NCI-H82 treated with DMSO at 0.1 percent for 48 hours (cell line): ENCODE data around the gene RABL3.
A peak's percentile ranks its signal among the peaks of the same experiment; 100 is the strongest.
"Not testable (repeated sequence)": the region's sequence is repeated elsewhere in the genome, so short reads cannot be mapped to it uniquely, and the experiment has no call there.

ENCODE experiments used
- DNase-seq: peaks from one replicate; lab custom pipeline; 2025; ENCODE audit not compliant: unreplicated experiment; lab: John Stamatoyannopoulos, UW

Gene RABL3, protein sequence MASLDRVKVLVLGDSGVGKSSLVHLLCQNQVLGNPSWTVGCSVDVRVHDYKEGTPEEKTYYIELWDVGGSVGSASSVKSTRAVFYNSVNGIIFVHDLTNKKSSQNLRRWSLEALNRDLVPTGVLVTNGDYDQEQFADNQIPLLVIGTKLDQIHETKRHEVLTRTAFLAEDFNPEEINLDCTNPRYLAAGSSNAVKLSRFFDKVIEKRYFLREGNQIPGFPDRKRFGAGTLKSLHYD

DNA sequence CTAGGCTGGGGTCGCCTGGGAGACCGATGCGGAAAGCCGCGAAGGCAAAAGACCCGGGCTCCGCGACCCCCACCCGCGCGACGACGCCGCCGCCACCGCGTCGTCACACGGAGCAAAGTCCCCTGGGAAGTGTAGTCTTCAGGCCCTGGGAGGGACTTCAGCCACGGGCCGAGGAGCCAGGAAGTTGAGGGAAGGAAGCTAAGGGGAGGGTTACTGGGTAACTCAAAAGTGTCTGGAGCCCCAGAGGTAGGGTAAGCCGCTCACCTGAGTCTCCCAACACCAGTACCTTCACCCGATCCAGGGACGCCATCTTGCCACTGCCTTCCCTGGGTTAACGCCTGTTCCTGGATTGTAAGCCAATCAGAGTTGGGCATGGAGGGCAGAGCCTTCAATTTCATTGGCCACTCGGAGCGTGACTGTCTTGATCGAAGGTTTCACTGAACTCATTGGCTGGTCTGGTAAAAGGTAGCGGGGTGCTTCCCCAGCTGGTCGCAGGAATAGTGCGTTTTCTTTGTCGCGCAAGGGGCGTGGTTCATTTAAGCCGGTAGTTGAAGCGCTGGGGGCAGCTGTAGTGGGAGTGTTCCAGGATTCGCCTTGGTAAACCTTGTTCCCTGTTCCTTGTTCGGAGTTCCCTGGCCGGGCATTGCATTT, at the start of gene RABL3, which contains the start of gene GTF2E1:
TSS of gene RABL3 (minus strand) at position 319 of the 651 bp plus-strand sequence. CDS start at position 310, 9 bp downstream.
TSS of gene GTF2E1 (plus strand) at position 547 of the 651 bp plus-strand sequence. CDS start 7,809 bp downstream, outside the sequence.
- peak; percentile 100 for DNase-seq

DNA sequence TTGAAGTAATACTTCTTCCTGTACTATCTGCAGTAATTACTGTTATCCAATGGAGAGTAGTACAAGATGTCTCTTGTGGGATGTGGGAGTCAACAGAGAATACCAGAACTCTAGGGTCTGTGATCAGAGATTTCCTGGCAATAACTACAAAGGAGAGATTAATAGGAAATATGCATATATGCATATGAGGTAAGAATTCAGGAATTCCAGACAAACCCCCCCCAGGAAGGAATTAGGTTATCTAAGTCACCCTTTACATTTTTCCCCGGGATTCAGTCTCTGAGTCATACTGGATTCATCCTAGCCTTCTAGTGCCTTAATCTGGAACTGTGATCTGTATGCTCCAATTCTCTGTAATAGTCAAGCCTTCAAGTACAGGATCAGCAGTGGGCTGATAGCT, 49.6 kb upstream of the RABL3 start:
- no peak for DNase-seq

DNA sequence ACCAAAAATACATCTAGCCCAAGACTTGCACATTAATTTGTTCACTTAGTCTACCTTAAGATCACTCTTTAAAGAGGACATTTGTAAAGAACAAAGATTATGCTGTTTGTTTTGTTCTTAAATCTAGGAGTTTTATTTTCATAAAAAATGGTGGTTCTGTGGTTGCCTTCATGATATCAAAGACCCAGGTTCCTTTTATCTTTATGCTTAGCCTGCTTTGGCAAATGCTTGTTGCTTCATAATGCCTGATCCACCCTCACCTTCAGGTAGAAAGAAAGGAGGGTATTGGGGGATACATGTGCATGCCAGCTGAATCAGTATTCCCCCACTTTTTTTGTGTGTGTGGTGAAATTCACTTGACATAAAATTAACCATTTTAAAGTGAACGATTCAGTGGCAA, 48.7 kb upstream of the RABL3 start:
- no peak for DNase-seq

DNA sequence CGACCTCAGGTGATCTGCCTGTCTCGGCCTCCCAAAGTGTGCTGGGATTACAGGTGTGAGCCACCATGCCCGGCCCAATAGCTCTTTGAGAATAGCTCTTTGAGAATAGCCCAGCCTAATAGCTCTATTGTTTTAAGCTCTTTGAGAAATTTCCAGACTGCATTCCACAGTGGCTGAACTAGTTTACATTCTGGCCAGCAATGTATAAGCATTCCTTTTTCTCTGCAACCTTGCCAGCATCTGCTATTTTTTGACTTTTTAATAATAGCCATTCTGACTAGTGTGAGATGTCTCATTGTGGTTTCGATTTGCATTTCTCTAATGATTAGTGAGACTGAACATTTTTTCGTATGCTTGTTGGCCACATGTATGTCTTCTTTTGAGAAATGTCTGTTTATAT, 43.5 kb upstream of the RABL3 start:
- not testable (repeated sequence) for DNase-seq

DNA sequence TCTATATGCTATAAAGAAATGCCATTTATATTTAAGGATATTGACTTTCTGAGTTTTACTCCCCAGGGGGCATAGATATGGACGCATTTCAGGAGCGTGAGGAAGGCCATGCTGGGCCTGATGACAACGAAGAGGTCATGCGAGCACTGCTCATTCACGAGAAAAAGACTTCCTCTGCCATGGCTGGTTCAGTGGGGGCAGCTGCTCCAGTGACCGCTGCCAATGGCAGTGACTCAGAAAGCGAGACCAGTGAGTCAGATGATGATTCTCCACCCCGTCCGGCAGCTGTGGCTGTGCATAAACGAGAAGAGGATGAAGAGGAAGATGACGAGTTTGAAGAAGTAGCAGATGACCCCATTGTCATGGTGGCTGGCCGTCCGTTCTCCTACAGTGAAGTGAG, 38.7 kb upstream of the RABL3 start:
- DNase-seq, result no peak

DNA sequence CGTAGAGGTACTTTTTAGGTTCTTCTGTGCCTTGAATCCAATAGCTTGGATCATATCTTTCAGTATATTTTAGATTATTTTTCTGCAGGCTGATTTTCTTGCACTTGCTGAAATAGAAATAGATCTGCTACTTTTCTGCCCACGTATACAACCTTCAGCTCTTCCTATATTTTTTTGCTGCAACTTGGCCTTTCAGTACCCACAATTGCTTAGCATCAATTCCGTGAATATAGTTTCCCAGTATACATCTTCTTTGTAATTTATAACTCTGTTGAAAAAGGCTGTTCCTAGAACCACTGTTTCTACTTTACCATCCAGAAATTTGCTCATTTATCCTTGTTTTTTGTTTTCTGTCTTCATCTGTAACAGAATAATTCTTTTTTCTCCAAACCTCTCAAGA, 36.5 kb upstream of the RABL3 start:
- DNase-seq, result no peak

DNA sequence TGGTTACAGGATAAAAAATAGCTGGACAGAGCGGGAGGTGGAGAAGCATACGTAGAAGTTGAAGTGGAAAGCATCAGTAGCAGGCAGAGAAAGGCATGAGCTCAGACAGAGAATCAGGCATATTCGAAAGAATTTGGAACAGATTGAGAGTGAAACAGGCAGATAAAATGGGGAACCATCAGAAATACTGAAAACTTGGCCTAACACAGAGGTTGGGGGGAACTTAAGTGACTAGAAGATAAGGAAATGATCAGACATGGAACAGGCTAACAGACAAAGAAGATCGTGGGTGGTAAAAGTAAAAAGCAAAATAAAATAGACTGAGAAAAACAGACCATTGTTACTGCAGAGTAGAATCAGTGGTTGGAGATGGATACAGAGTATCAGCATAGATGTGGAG, 33.1 kb upstream of the RABL3 start:
- DNase-seq, result no peak

DNA sequence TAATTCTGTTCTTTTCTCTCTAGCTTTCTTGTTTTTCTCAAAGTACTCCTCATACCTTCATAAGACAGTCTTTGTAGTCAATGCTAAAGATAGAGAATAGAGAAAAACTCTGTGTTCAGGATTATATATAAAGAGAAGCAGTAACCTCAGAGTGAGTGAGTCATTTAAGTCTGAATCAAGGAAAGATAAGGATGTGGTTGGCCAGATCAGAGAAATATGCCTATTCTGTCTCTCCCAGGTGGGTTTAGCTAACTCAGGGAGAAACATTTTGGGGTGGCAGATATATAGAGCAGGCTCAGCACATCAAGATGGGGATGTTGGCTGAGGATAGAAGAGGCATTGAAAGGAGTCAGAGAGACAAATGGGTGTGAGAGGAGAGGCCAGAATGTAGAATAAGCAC, 31.6 kb upstream of the RABL3 start:
- DNase-seq, result no peak

DNA sequence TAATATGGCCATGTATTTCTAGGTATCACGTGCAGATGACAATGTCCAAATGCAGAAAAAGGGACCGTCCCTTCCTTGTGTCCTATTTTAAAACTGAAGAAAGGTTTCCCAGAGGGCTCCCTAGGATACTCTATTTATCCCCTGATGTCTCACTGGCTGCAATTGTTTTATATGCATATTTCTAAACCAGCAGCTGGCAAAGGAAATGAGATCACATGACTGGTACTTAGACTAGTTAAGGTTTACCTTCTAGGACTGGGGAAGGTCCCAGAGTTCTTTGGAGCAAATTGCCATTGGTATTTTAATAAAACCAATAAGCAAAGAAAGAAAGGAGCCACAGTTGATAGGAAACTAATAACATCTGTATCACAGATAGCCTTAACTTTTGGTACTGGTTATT, 29.8 kb upstream of the RABL3 start:
- no peak for DNase-seq

DNA sequence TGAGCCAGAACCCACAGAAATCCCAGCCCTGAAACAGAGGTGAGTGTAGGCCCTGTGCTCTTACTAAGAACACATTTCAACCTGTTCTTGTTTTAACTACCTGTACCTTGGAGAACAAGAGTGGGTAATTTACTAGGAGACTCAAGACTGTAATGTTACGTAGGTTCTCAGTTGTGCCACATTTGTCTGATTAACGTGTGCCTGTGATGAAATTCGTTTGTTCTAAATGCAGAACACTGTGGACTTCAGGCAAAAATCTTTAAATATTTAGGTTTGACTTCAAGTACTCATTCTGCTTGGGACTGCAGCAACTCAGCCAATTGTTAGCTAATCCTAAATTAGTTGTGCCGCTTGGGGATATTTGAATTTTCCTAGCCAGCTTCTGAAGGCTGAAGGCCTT, 28.6 kb upstream of the RABL3 start:
- no peak for DNase-seq

DNA sequence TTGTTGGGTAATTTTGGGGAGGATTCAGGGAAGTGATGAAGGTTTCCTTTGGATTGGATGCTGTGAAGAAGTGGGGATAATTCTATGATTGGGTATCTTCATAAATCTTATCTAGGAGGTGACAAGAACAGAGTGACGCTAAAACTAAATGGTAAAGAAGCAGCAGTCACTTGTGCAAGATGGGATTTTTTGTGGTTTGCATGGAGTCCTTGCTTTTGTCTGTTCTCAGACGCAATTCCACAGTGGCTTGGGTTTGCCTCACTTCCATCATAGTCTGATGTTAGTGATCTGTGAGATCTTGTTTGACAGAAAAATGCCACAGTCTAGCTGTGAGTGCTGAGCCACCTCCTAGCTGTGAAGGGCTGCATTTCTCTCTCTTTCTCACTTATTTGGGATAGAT, 27.1 kb upstream of the RABL3 start:
- no peak for DNase-seq

DNA sequence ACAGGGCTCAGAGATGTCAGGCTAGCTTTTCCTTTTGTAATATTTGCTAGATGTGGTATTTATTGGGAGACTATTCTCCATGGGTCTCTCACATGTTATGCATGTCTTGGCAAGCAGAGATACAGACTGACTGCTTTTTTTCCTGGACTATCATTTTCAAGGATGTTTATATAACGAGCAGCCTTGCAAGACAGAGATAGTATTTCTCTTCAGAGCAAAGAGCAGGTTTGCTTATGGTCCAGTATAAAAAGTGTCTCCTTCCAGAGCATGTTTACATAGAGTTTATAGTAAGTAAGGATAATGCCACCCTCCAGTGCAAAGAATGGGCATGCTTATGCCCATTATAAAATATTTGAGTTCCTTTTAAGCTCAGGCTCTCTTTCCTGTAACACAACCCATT, 24.8 kb upstream of the RABL3 start:
- DNase-seq, result no peak

DNA sequence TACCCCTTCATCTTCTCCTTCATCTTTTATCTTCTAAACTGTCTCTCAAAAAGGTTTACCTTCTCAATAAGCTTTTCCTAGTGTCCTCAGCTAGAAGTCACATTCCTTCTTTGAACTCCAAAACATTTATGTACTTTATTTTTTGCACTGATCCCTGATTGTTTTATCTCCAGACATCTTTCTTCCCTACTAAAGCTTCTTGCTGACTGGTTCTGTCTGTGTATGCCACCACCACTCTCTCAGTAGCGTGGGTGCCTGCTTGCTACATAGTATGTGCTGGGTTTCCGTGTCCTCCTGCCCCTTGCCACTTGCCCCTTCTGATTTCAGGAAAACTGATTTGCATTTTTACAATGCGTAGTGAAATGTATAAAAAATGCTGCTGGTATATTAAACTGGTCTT, 24.3 kb upstream of the RABL3 start:
- no peak for DNase-seq

DNA sequence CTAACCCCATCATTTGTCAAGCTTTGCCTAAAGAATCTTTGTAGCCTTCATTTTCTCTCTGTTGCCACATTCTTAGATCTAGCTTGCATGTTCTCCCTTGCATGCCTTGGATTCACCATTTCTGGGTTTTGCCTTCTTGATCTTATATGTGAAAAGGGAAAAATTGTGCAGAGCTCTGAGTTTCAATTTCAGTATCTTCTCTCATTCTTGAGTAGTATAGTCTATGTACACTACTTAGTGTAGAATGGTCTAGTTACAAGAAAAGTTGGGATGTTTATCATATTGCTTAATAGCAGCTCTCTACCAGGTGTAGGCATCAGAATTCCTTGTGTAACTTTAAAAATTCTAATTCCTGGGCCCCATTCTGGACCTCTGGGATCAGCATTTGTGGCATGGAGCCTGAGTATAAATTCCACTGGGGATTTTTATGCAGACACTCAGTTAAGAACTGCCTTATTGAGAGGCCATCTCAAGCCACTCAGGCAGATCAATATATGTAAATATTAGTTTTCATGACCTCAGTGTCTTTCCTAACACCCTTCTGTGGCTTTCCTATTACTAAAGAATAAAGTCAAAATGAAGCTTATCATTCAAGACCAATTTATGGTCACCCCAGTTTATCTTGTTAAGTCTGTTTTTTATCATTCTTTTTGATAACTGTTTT, 23.6 kb upstream of the RABL3 start:
- DNase-seq, result no peak

DNA sequence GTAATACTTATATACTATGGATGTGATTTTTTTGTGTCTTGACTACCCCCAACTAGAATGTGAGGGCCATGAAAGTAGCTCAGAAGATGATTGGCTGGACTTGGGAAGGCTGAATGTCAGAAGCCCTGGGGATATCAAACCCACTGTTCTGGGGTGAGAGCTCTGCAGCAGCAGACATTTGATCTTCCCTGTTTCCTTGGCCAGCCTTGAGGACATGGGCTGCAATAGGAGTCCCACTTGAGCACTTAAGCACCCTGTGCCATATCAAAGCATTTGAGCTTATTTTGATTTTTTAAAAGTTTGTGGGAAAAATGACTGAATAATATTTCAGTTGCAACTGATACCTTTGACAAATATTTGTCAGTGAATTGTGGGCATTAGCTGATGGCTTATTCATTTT, 21.9 kb upstream of the RABL3 start:
- no peak for DNase-seq

DNA sequence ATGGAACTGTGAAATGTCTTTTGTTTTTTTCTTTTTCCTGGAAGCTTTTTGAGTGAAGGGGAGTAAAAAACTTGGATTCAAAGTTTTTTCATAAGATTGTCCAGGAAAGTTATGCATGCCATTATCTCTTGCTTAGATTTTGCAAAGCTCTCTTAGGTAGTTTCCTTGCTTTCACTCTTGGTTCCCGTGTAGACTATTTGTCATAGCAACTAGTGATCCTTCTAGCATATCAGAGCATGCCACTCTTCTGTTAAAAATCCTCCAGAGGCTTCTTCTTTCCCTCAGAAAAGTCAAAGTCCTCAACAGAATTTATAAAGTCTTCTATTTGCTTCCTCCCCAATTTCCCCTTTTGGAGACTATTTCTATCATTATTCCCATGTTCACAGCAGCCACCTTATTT, 21.3 kb upstream of the RABL3 start:
- DNase-seq, result no peak

DNA sequence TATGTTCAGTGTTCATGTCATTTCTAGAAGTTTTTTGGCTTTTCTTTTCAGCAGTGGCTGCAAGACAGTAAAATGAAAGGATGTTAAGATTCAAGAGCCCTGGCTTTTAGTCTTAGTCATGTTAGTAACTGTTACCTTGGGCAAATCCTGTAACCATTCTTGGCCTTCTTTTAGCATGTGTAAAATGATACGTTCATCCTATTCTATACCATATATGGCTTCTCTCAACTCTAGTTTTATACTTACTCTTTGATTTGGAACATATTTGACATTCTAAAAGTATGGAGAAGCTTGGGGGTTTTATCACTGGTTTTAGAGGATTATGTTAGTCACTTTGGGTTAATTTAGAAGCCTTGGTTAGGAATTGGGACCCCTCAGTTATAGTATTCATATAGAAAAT, 20.3 kb upstream of the RABL3 start:
- no peak for DNase-seq

DNA sequence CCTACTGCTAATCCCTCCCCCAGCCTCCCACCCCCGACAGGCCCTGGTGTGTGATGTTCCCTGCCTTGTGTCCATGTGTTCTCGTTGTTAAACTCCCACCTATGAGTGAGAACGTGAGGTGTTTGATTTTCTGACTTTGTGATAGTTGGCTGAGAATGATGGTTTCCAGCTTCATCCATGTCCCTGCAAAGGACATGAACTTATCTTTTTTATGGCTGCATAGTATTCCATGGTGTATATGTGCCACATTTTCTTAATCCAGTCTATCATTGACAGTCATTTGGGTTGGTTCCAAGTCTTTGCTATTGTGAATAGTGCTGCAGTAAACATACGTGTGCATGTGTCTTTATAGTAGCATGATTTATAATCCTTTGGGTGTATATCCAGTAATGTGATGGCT, 16.2 kb upstream of the RABL3 start:
- not testable (repeated sequence) for DNase-seq

DNA sequence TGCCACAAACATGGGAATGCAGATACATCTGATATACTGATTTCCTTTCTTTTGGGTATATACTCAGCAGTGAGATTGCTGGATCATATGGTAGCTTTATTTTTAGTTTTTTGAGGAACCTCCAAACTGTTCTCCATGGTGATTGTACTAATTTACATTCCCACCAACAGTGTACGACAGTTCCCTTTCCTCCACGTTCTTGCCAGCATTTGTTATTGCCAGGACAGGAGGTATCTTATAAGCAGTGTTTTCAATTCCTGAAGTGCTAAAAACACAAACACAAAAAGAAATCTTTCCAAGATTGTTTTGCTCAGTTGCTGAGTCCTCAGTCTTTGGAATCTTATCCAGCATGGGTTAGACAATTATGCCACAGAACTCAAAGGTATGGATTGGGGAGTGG, 13.7 kb upstream of the RABL3 start:
- no peak for DNase-seq

DNA sequence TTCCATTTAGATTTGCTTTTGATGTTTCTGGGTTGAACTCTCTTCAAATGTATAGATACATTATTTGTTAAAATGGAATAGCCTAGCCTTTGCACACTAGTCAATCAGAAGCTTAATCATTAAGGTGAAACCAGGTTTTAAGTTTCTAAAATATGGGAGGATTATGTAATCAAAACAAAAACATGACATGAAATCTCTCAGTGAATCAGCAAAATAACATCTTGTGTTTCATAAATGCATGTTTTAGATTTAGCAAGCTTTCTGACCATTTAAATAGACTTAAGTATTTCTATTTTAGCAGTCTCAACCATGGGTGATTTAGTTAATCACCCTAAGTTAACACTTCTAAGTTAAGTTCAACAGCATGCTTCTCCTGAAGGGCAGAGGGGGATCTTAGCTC, 11.5 kb upstream of the RABL3 start:
- no peak for DNase-seq

DNA sequence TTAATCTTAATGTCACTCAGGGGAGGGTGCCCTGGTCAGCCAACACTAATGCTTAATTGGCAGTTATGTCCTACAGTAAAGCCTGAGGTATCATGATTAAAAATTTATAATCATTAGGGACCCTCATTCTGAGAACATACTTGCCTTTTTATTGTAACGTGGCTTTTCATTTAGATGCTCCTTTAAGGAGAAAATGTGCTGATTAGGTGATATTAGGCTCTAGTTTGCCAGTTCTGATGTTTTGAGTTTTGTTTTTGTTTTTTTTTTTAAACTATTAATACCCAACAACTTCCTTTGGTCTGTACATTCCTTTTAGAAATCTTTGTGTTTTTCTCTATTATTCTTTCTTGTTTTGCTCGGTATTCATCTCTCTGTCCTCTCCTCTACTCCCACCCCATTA, 10.5 kb upstream of the RABL3 start:
- no peak for DNase-seq

DNA sequence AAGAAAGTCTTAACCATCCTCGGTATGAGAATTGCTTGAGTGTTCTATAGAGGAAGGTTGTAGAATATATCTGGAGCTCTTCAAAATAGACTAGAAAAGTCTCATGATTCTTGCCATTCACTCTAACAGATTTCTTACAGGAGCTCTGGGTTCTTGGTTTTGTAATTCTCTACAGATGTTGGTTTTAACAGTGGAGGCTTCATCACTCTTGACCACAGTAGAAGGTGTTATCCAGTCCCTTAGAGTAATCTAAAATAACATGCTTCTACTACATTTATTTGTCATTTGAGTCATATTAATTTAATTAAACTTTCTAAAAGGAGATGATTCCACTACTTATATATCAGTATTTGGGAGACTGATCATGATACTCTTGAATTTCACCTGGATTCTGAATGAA, 9.9 kb upstream of the RABL3 start:
- DNase-seq, result no peak
